ENCODE results near the gene LY6G6D.

DNA sequence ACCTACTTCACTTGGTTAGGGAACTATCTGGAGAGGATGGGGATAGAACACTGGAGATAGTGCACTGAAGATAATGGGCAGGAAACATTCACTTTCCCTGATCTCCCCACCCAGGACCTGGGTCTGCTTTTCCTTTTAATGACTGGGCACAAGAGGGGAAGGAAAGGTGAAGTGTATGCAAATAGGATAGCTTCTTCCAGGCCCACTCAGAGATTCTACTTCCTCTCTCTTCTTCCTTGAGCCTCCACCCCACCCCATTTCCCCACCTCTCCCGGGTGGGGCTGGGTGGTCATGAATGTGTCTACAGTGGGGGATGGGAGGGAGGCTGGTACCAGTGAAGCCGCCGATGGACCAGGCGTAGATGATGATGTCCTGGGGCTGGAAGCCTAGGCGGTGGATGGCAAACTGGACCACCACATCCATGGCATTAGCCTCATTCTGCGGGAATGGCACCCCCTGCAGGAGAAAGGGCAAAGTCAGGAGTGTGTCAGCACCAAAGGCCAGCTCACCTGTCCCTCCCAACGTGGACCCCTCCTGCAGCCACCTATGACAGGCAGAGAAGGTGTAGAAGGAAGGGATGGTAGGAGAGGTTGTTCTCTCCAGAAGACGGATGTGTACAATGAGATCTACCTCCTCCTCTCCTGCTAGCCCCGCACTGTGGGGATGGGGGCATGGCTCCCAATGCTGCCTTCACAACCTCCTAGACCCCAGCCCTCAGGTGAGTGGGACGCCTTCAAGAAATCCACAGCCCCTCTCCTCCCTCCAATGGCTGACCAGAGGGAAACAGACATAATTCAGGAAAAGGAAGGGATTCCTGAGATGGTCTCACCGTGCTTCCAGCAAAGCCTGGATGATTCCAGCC lies 25.7 kb upstream of the LY6G6D start:
- TF ChIP-seq, protein P1, sequence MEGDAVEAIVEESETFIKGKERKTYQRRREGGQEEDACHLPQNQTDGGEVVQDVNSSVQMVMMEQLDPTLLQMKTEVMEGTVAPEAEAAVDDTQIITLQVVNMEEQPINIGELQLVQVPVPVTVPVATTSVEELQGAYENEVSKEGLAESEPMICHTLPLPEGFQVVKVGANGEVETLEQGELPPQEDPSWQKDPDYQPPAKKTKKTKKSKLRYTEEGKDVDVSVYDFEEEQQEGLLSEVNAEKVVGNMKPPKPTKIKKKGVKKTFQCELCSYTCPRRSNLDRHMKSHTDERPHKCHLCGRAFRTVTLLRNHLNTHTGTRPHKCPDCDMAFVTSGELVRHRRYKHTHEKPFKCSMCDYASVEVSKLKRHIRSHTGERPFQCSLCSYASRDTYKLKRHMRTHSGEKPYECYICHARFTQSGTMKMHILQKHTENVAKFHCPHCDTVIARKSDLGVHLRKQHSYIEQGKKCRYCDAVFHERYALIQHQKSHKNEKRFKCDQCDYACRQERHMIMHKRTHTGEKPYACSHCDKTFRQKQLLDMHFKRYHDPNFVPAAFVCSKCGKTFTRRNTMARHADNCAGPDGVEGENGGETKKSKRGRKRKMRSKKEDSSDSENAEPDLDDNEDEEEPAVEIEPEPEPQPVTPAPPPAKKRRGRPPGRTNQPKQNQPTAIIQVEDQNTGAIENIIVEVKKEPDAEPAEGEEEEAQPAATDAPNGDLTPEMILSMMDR (IDR thresholded peaks at IDR 0.05; ENCODE audit: low read depth, low read length), result peak; percentile 25; the same call in 1 of the 2 replicates
- TF ChIP-seq EZH2phosphoT487 (IDR thresholded peaks at IDR 0.05; ENCODE audit: low read depth), result no peak

All from OCI-LY3 (cell line).